HepG2 (cell line): Measurements from ENCODE around the gene RIPOR1. TPM values are rescaled to one million over a fixed set of nuclear protein-coding genes. Genes with fewer than 3 reads are reported as not detected.

ENCODE experiments used
- AKAP8 ChIP-seq: sonication (generic); formaldehyde crosslinking; IDR thresholded peaks from 2 replicates; pipeline ENCODE4 v1.5.1; 2020; ENCODE audit warnings: mild to moderate bottlenecking, missing genetic modification reagents
- ATF7-NPFF ChIP-seq: sonication (generic); formaldehyde crosslinking; IDR thresholded peaks from 2 replicates; pipeline ENCODE4 v1.8.1; 2023; ENCODE audit warnings: mild to moderate bottlenecking, low read depth, missing genetic modification reagents, moderate library complexity
- HDAC2 ChIP-seq: sonication (generic); formaldehyde crosslinking; IDR thresholded peaks from 2 replicates; pipeline ENCODE4 v1.4.0; 2020; ENCODE audit warnings: missing genetic modification reagents
- HMG20B ChIP-seq: conservative IDR thresholded peaks from 2 replicates; pipeline ENCODE4 v1.6.1; 2016; ENCODE audit warnings: missing genetic modification reagents, missing compliant biosample characterization
- HNRNPH1 ChIP-seq: fragments of 200-400 bp; formaldehyde crosslinking; optimal IDR thresholded peaks from 2 replicates; pipeline ENCODE3; 2017; ENCODE audit warnings: mild to moderate bottlenecking, low read depth, low read length
- HOXA7 ChIP-seq: sonication (generic); formaldehyde crosslinking; IDR thresholded peaks from 2 replicates; pipeline ENCODE4 v1.8.1; 2022; ENCODE audit warnings: mild to moderate bottlenecking, missing genetic modification reagents, moderate library complexity
- RAD21 ChIP-seq: fragments of 450-650 bp; formaldehyde crosslinking; IDR thresholded peaks from 2 replicates; pipeline ENCODE4 v1.5.0; 2020; ENCODE audit warnings: mild to moderate bottlenecking
- RCOR2 ChIP-seq: IDR thresholded peaks from 2 replicates; pipeline ENCODE4 v1.6.1; 2016; ENCODE audit warnings: missing biosample characterization, missing genetic modification reagents
- RORA ChIP-seq: sonication (generic); formaldehyde crosslinking; IDR thresholded peaks from 2 replicates; pipeline ENCODE4 v1.5.0; 2020; ENCODE audit warnings: mild to moderate bottlenecking, missing genetic modification reagents, moderate library complexity
- ZBTB43 ChIP-seq: sonication (generic); formaldehyde crosslinking; conservative IDR thresholded peaks from 2 replicates; pipeline ENCODE4 v1.4.0; 2020; ENCODE audit warnings: missing genetic modification reagents
- ZBTB7B ChIP-seq: sonication (generic); formaldehyde crosslinking; IDR thresholded peaks from 2 replicates; pipeline ENCODE4 v1.4.0; 2020; ENCODE audit warnings: missing genetic modification reagents
- ZNF101 ChIP-seq: sonication (generic); formaldehyde crosslinking; IDR thresholded peaks from 2 replicates; pipeline ENCODE4 v1.4.0; 2020; ENCODE audit warnings: mild to moderate bottlenecking, low read depth, missing genetic modification reagents, borderline replicate concordance
- ZNF333 ChIP-seq: sonication (generic); formaldehyde crosslinking; IDR thresholded peaks from 2 replicates; pipeline ENCODE4 v1.4.0; 2020; ENCODE audit warnings: mild to moderate bottlenecking, missing genetic modification reagents, borderline replicate concordance
- ZNF33B ChIP-seq: sonication (generic); formaldehyde crosslinking; IDR thresholded peaks from 2 replicates; pipeline ENCODE4 v1.5.1; 2020; ENCODE audit warnings: mild to moderate bottlenecking, missing genetic modification reagents
- ZNF562 ChIP-seq: sonication (generic); formaldehyde crosslinking; IDR thresholded peaks from 2 replicates; pipeline ENCODE4 v1.8.0; 2022; ENCODE audit warnings: missing genetic modification reagents, borderline replicate concordance
- ZNF609 ChIP-seq: sonication (generic); formaldehyde crosslinking; IDR thresholded peaks from 2 replicates; pipeline ENCODE4 v1.4.0; 2020; ENCODE audit warnings: mild to moderate bottlenecking, missing genetic modification reagents, borderline replicate concordance
- ZNF616 ChIP-seq: sonication (generic); formaldehyde crosslinking; IDR thresholded peaks from 2 replicates; pipeline ENCODE4 v1.5.0; 2020; ENCODE audit warnings: low read depth, mild to moderate bottlenecking, missing genetic modification reagents
- ZNF674 ChIP-seq: sonication (generic); formaldehyde crosslinking; IDR thresholded peaks from 2 replicates; pipeline ENCODE4 v1.5.0; 2020; ENCODE audit warnings: low read depth, mild to moderate bottlenecking, missing genetic modification reagents
- ZNF749 ChIP-seq: sonication (generic); formaldehyde crosslinking; IDR thresholded peaks from 2 replicates; pipeline ENCODE4 v1.8.0; 2022; ENCODE audit warnings: mild to moderate bottlenecking, missing genetic modification reagents, moderate library complexity, borderline replicate concordance
- ZNF839 ChIP-seq: sonication (generic); formaldehyde crosslinking; IDR thresholded peaks from 2 replicates; pipeline ENCODE4 v1.4.0; 2020; ENCODE audit warnings: missing genetic modification reagents, mild to moderate bottlenecking, borderline replicate concordance
- ZSCAN31 ChIP-seq: sonication (generic); formaldehyde crosslinking; IDR thresholded peaks from 2 replicates; pipeline ENCODE4 v1.5.0; 2020; ENCODE audit warnings: low read depth, mild to moderate bottlenecking, missing genetic modification reagents
- polyA plus RNA-seq, 8 experiments: library from polyadenylated mRNA; depleted of rRNA in 3 of 8; stranded (reverse) in 7 of 8; unstranded in 1 of 8; fragments of >200 nt; fragmentation: Illumina TruSeq in 4 of 8; extraction: Trizol in 4 of 8; gene quantifications; 2 replicates each; pipeline versions ENCODE4 v1.2.1 to v1.2.3, GENCODE V29; 2011 to 2016; ENCODE audit warnings: low read depth in 4 of 8, missing spikeins in 1 of 8, mixed read lengths in 1 of 8; ENCODE audit not compliant: insufficient read depth in 1 of 8
- total RNA-seq, 5 experiments: library from RNA; depleted of rRNA; stranded (reverse); fragments of >200 nt; fragmentation: Illumina TruSeq; extraction: Trizol; gene quantifications; 2 replicates each; pipeline ENCODE4 v1.2.3, GENCODE V29; 2016; ENCODE audit warnings: low read depth in 1 of 5
- TF ChIP-seq, protein P1 (sequence below): sonication (generic); formaldehyde crosslinking; IDR thresholded peaks from 2 replicates; pipeline ENCODE4 v1.8.1; 2023; ENCODE audit warnings: missing genetic modification reagents, inconsistent platforms, borderline replicate concordance

RIPOR1 gene
- total and polyA plus RNA-seq, 2 of the 13 experiments (the other 11 are each of a cell fraction or from before 2014, with no cell fraction given), result 4.6 to 8.1 TPM

- no peak for TF ChIP-seq ZNF101
- TF ChIP-seq ATF7-NPFF, result no peak; the same call in 1 of the 2 replicates
- TF ChIP-seq HMG20B (CRISPR knock-in tag), result no peak
- TF ChIP-seq, protein P1, sequence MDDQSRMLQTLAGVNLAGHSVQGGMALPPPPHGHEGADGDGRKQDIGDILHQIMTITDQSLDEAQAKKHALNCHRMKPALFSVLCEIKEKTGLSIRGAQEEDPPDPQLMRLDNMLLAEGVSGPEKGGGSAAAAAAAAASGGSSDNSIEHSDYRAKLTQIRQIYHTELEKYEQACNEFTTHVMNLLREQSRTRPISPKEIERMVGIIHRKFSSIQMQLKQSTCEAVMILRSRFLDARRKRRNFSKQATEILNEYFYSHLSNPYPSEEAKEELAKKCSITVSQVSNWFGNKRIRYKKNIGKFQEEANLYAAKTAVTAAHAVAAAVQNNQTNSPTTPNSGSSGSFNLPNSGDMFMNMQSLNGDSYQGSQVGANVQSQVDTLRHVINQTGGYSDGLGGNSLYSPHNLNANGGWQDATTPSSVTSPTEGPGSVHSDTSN (CRISPR knock-in tag), result no peak
- TF ChIP-seq RCOR2, result no peak
- TF ChIP-seq RAD21, result no peak
- TF ChIP-seq ZSCAN31 (CRISPR knock-in tag), result no peak
- no peak for TF ChIP-seq ZNF674
- peak; percentile 92 for TF ChIP-seq ZBTB7B (CRISPR knock-in tag)
- TF ChIP-seq HOXA7 (CRISPR knock-in tag), result no peak
- 0 out of 2 replicates have a peak, but pooled peaks have one; percentile 19 for TF ChIP-seq ZNF616 (CRISPR knock-in tag)
- TF ChIP-seq ZNF33B (CRISPR knock-in tag), result no peak
- no peak; the same call in 1 of the 2 replicates for TF ChIP-seq AKAP8 (CRISPR knock-in tag)
- 0 out of 2 replicates have a peak, but pooled peaks have one; percentile 30 for TF ChIP-seq HDAC2
- peak; percentile 46; the same call in 1 of the 2 replicates for TF ChIP-seq ZNF609 (CRISPR knock-in tag)
- no peak for TF ChIP-seq ZNF562 (CRISPR knock-in tag)
- no peak for TF ChIP-seq ZNF333
- TF ChIP-seq ZBTB43 (CRISPR knock-in tag), result 0 out of 2 replicates have a peak, but pooled peaks have one; percentile 10
- TF ChIP-seq ZNF749 (CRISPR knock-in tag), result no peak
- TF ChIP-seq HNRNPH1, result no peak
- TF ChIP-seq ZNF839 (CRISPR knock-in tag), result 0 out of 2 replicates have a peak, but pooled peaks have one; percentile 31
- no peak for TF ChIP-seq RORA (CRISPR knock-in tag)
Observed at GRCh38 chr16:67537636-67538591, 9.3 kb downstream of the RIPOR1 start (continued).
